NOMO-1 treated with dmso at 0.1 percent for 144 hours (cell line): ENCODE data around the gene EMC9.

Experiments used
- DNase-seq: peaks from one replicate; lab custom pipeline; 2025; ENCODE audit not compliant: unreplicated experiment; lab: John Stamatoyannopoulos, UW

EMC9 gene

DNA sequence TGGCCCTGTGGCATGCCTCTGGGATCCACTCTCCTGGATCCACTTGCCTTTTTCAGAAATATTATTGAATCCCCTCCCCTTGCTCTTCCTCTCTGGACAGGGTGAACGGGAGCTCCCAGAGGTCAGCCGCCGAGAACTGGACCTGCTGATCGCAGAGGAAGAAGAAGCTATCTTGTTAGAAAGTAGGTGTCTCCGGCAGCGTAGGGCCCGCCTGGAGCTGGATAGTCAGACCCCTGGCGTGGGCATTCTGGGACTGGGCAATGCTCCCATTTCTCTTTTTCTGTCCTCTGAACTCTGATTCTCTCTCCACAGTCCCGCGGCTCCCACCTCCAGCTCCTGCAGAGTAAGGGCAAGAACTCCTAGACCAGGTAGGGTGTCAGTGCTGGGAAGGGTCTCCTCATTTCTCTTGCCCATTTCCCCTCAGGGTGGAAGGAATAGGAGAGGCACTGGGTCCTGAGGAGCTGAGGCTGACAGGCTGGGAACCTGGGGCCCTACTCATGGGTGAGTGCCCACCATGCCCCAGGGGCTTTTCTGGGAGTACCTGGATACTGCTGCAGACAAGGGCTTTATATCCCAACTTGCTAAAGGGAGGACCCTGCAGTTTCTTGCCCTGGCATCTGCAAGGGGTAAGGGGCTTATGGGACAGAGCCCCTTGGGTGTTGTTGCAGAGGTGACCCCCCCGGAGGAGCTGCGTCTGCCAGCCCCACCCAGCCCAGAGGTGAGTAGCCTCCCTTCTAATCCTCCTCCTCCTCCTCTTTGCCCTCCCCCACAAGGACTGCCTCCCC, 35.8 kb upstream of the EMC9 start:
- DNase-seq: no peak

DNA sequence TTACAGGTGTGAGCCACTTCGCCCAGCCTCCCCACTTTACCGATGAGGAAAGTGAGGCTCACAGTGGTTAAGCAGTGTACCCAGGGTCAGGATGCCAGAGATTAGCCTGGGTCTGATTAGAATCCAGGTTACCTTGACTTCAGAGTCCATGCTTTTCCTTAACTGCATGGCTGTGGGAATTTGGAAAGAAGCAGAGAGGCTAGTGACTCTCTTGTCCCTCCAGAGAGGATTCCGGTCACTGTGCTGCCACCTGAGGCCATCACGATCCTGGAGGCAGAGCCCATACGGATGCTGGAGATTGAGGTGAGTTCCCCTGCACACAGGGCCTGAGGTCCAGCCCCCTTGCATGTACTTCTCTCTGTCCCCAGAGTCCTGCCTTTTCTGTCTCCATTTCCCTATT, 35.2 kb upstream of the EMC9 start:
- no peak for DNase-seq

DNA sequence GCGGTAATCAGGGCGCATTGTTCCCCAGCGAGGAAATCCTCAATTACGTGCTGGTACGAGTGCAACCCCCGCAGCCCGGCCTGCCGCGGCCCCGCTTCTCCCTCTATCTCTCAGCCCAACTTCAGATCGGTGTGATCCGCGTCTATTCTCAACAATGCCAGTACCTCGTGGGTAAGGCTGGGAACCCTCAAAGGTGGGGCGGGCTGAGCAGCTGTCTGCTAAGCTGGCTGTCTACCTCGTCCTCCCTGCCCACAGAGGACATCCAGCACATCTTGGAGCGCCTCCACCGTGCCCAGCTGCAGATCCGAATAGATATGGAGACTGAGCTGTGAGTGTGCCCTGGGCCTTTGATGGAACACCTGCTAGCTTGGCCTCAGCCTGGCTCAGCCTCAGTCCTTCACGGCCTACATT, 31.5 kb upstream of the EMC9 start:
- no peak for DNase-seq

DNA sequence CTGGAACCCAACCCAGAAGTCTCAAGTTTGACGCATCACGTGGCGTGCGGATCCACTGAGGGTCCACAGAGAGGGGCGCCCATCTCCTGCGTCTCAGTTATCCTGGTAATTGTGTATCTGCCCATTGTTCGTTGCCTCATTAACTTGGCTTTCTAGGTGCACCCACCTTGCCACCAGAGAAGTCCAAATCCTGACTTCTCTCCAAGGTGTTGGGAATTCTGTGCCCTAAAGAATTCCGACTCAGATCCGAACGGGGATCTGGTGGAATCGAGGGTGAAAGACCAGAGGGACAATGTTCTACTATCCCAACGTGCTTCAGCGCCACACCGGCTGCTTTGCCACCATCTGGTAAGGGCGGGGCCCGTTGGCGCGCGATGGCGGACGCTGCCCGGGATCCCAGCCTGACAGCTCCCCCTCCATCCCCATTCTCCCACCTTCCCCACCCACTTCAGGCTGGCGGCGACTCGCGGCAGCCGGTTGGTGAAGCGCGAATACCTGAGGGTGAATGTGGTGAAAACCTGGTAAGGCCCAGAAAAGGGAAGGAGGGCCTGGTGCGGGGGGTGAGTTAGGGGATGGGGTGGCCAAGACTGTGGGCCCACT, 31.0 kb upstream of the EMC9 start:
- DNase-seq: no peak

DNA sequence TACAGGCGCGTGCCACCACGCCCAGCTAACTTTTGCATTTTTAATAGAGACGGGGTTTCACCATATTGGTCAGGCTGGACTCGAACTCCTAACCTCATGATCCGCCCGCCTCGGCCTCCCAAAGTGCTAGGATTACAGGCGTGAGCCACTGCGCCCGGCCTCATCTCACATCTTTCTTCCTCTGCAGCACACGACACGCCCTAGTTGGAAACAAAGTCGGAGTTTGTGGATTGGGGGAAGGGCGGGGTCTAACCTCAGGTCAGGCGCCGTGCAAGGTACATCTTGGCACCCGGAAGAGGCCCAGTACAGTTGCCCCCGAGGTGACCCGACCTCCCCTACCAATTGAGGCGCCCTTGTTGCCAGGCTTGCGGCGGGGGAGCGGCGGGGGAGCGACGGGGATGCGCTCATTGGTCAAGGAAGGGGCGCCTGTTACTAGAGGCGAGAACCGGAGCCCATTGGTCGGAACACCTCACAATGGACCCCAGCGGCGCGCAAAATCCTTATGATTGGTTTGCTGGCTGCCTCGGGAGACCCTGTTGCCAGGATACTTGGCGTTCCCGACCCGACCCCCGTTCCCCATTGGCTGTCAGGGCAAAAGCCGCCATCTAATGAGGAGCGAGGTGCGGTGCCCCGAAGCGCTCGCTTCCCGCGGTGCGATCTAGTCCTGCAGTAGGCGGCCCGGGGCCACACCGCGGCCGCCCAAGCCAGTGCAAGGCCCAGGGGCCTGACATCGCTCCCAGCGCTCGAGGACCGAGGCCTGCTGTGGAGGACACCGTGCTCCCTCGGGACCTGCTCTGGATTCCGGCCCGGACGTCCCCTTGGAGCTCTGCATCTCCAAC, 30.2 kb upstream of the EMC9 start, which contains the start of gene REC8:
REC8 (plus strand) TSS at position 659 of the 839 bp plus-strand sequence. CDS start 473 bp downstream, outside the sequence.
- no peak for DNase-seq

DNA sequence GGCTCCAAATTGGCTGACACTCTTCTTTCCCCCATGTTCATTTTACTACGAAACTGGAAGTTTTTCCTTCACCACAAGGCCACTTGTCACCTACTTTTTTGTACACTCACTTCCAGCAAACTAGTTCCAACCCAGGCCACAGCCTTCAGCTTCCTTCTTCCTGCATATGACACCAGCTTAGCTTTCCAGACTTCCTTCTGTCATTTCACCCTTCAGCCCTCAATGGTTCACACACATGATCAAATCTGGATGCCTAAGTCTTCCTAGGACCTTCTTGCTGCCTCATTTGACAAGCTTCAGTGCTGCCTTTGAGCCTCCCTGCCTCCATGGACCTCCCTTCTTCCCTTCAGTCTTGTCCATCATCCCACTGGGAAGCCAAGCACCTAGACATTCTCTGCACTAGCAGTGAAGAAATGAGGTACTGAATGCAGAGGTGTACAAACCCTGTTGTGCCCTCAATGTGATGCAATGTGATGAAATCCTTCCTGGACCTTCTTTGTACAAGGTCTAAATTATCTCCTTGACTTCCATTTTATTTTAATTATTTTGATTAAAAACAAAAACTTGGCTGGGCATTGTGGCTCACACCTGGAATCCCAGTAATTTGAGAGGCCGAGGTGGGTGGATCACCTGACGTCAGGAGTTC, 26.2 kb upstream of the EMC9 start:
- DNase-seq: no peak

DNA sequence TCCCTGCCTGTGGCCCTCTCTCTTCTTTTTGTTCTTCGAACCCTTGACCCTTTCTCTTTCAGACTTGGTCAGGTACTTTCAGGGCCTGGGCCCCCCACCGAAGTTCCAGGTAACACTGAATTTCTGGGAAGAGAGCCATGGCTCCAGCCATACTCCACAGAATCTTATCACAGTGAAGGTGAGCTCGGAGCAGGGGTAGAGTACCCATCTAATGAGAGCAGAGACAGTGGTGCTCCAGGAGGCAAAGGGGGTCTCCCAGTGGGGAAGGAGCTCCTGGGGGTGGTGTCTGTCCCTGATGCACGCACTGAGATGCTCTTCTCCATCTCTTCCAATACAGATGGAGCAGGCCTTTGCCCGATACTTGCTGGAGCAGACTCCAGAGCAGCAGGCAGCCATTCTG, 24.4 kb upstream of the EMC9 start:
- DNase-seq: no peak

DNA sequence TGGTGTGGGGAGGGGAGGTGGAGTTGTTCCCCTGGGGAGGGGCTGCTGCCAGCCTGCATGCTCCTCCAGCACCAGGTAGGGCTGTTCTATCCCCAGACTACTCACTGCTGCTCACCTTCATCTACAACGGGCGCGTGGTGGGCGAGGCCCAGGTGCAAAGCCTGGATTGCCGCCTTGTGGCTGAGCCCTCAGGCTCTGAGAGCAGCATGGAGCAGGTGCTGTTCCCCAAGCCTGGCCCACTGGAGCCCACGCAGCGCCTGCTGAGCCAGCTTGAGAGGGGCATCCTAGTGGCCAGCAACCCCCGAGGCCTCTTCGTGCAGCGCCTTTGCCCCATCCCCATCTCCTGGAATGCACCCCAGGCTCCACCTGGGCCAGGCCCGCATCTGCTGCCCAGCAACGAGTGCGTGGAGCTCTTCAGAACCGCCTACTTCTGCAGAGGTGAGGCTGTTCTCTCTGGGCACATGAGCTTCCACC, 23.2 kb upstream of the EMC9 start:
- no peak for DNase-seq

DNA sequence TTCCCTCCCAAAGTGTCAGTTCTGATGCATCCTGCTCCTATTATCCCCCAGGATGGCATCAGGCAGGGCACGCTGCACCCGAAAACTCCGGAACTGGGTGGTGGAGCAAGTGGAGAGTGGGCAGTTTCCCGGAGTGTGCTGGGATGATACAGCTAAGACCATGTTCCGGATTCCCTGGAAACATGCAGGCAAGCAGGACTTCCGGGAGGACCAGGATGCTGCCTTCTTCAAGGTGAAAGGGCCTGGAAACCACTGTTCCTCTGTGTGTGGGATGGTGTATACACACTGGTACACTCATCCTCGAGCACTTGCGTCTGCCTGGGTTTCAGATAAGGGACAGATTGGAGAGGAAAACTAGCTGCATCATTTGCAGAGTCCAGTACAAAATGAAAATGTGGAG, 20.7 kb upstream of the EMC9 start:
- no peak for DNase-seq

DNA sequence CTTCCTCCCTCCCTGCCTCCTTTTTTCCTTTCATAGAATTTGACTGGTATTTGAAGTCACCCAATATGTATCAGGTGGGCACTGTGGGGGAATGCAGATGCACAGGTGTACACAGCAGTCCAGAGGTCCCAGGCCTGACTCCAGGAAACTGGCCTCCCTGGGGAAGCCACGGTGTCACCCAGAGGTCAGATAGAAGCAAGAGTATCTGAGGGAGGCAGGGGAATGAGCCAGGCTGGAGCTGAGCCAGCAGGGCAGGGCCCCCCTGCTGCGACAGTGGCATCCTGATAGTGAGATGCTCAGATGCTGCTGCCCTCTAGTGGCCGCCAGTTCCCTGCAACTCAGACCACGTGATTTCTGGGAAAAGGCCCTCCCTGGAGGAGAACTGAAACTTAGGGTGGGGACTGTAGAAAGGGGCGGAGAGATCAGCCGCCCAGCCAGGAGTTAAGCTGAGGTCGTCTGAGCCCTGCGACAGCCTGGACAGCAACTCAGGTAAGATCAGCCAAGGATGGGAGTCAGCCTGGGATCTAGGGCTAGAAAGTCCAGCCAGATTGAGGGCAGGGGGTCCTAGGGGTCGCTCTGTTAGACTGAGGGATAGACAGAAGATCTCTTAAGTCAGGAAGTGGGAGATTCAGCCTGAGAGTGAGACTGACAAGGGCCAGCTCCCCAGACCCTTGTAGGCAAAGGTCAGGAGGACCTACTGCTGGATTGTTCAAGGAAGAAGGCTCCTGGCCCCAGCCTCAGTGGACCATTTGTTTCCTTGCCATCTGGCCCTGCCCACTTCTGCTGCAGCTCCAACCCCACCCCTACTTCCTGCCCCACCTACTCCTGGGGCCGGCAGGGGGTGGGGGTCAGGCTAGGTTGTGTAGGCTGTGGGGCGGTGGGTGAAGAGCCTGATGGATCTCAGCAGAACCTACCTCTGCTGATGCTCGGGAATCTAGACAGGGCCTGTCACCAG, 19.7 kb upstream of the EMC9 start, which contains the start of gene IRF9:
IRF9 (plus strand) TSS at position 416 of the 955 bp plus-strand sequence. CDS start 880 bp downstream, outside the sequence.
- DNase-seq: peak; percentile 96

DNA sequence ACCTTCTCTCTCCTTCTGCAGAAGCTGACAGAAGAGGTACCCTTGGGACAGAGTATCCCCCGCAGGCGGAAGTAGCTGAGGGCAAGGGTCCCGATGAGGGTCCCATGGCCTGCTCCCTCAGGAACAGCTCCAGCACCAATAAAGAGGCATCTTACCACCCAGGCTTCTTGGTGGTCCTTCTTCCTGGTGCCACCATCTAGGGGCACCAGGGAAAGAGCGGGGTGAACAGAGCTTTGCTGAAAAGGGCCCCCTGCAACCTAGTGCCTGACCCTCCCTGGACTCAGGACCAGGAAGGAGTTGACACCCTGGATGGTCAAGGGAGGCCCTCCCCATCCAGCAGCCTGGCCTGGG, 19.1 kb upstream of the EMC9 start:
- no peak for DNase-seq

DNA sequence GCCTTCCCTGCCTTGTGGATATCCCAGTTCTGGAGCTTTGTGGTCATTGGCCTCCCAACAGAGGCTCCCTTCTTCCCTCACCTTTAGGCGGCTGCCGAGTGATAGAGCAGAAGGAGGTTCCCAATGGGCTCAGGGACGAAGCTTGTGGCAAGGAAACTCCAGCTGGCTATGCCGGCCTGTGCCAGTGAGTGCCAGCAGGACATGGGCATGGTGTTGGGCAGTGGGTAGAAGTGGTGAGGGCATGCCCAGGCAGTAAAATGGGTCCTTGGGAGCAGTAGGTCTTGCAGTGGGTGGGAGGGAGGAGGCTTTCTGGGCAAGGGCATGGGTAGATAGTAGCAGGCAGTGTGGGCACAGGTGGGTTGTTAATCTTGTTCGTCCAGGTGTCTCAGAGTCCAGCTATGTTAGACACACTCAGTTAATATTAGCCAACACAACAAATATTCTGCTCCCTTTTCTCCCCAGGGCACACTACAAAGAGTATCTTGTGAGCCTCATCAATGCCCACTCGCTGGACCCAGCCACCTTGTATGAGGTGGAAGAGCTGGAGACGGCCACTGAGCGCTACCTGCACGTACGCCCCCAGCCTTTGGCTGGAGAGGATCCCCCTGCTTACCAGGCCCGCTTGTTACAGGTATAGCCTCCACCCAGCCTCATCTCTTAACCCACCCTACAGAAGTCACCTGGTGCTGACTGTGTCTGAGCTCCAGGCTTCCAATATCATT, 18.5 kb upstream of the EMC9 start:
- no peak for DNase-seq

DNA sequence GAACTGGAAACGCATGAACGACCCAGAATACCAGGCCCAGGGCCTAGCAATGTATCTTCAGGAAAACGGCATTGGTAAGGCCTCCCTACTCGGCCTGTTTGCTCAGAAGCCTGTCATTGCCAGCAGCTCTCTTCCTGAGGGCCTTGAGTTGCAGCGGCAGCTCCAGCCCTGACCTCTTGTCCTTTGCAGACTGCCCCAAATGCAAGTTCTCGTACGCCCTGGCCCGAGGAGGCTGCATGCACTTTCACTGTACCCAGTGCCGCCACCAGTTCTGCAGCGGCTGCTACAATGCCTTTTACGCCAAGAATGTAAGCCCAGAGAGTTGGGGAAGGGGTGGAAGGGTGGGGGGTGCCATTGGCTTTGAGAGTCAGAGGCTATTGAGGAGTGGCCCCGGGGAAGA, 15.9 kb upstream of the EMC9 start:
- no peak for DNase-seq

DNA sequence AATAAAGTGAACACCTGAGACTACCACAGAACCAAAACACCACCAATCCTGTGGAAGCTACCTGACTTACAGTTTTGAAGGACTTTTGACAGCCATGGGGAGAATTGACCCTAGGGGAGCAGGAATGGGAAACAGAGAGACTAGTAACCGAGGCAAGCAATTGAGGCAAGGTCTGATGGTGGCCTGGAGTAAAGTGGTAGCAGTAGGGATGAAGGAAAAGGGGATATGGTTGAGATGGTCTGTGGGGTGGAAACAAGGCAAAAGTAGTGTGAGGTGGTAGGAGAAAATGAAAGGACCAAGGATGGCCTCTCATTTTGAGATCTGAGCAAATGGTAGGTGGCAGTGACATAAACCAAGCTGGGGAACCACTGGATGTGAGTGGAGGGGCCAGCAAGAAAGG, 15.4 kb upstream of the EMC9 start:
- no peak for DNase-seq

DNA sequence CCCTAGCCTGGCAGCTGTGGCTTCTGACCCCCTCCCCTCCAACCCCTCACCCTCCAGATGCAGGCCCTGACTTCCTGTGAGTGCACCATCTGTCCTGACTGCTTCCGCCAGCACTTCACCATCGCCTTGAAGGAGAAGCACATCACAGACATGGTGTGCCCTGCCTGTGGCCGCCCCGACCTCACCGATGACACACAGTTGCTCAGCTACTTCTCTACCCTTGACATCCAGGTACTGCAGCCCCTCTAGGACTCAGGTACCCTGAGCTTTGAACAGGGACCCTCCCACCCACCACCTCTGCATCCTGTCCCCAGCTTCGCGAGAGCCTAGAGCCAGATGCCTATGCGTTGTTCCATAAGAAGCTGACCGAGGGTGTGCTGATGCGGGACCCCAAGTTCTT, 13.7 kb upstream of the EMC9 start:
- no peak for DNase-seq

DNA sequence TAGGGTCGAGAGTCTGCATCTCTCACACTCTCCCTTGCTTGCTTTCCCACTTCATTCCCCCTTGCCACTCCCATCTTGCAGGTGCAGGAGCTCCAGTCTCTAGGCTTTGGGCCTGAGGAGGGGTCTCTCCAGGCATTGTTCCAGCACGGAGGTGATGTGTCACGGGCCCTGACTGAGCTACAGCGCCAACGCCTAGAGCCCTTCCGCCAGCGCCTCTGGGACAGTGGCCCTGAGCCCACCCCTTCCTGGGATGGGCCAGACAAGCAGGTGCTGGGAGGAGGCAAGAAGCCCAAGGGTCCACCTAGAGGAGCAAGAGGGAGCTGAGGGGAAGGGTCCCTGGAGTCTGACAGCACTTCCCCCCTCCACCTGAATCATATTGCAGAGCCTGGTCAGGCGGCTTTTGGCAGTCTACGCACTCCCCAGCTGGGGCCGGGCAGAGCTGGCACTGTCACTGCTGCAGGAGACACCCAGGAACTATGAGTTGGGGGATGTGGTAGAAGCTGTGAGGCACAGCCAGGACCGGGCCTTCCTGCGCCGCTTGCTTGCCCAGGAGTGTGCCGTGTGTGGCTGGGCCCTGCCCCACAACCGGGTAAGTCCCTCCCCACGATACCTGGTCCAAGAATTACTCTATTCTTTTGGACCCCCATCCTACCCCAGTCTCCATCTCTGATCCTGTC, 10.2 kb upstream of the EMC9 start:
- no peak for DNase-seq

DNA sequence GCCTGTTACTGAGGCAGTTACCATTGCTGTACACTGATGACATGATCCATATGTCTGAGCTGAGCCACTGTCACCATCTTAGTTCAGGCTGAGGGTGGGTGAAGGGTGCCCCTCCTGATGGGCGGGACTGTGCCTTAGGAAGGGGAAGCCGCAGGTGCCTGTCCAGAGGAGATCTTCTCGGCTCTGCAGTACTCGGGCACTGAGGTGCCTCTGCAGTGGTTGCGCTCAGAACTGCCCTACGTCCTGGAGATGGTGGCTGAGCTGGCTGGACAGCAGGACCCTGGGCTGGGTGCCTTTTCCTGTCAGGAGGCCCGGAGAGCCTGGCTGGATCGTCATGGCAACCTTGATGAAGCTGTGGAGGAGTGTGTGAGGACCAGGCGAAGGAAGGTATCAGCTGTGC, 9.6 kb upstream of the EMC9 start:
- DNase-seq: no peak

DNA sequence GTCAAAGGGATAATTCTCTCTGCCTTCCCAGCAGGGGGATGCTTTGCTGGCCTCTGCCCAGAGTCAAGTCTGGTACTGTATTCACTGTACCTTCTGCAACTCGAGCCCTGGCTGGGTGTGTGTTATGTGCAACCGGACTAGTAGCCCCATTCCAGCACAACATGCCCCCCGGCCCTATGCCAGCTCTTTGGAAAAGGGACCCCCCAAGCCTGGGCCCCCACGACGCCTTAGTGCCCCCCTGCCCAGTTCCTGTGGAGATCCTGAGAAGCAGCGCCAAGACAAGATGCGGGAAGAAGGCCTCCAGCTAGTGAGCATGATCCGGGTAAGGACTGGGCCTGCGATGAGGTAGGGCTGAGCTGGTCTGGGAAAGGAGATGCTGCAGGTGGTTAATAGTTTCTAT, 9.2 kb upstream of the EMC9 start:
- DNase-seq: no peak

DNA sequence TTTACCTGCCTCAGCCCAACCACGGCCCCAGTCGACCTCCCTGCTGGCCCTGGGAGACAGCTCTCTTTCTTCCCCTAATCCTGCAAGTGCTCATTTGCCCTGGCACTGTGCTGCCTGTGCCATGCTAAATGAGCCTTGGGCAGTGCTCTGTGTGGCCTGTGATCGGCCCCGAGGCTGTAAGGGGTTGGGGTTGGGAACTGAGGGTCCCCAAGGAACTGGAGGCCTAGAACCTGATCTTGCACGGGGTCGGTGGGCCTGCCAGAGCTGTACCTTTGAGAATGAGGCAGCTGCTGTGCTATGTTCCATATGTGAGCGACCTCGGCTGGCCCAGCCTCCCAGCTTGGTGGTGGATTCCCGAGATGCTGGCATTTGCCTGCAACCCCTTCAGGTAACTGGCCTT, 8.7 kb upstream of the EMC9 start:
- no peak for DNase-seq
